MCF 10A (cell line): Measurements from ENCODE around the gene IMMP2L. TPM values are rescaled to one million over a fixed set of nuclear protein-coding genes. Genes with fewer than 3 reads are reported as not detected.

Experiments used
- BruUV-seq: library from RNA; stranded (reverse); fragments of 400-500 nt; replicated peaks from 2 replicates; lab custom pipeline; 2021; lab: Mats Ljungman, UMichigan
- CTCF ChIA-PET: fragments of 300-600 bp; sonication (Branson Sonifier 250); formaldehyde crosslinking; extraction: SDS; loops from one replicate; lab custom pipeline; 2021; ENCODE audit warnings: antibody characterized with exemption, inconsistent platforms; lab: Yijun Ruan, JAX
- POLR2A ChIA-PET: fragments of 300-600, 350-650 bp; sonication (Branson Sonifier 250); formaldehyde crosslinking; extraction: SDS; loops from one replicate; lab custom pipeline; 2020; ENCODE audit warnings: antibody characterized with exemption, inconsistent platforms; lab: Yijun Ruan, JAX
- DNase-seq: peaks from one replicate; pipeline ENCODE4 v3.0.0-alpha.2; 2018; ENCODE audit not compliant: unreplicated experiment
- H3K27ac Mint-ChIP-seq: one replicate; pipeline ENCODE4 v1.8.0; 2022; ENCODE audit warnings: mild to moderate bottlenecking, low read depth, mixed read lengths; ENCODE audit not compliant: unreplicated experiment
- H3K27me3 Mint-ChIP-seq: one replicate; pipeline ENCODE4 v1.8.0; 2022; ENCODE audit warnings: mixed read lengths; ENCODE audit not compliant: insufficient read depth, unreplicated experiment
- H3K36me3 Mint-ChIP-seq: one replicate; pipeline ENCODE4 v1.8.0; 2022; ENCODE audit warnings: mild to moderate bottlenecking, moderate library complexity, mixed read lengths; ENCODE audit not compliant: insufficient read depth, unreplicated experiment
- H3K4me1 Mint-ChIP-seq: one replicate; pipeline ENCODE4 v1.8.0; 2022; ENCODE audit warnings: mixed read lengths; ENCODE audit not compliant: insufficient read depth, unreplicated experiment
- H3K4me3 Mint-ChIP-seq: one replicate; pipeline ENCODE4 v1.8.0; 2022; ENCODE audit warnings: mild to moderate bottlenecking, moderate library complexity, mixed read lengths; ENCODE audit not compliant: unreplicated experiment
- H3K9me3 Mint-ChIP-seq: one replicate; pipeline ENCODE4 v1.8.0; 2022; ENCODE audit warnings: mixed read lengths; ENCODE audit not compliant: unreplicated experiment
- intact Hi-C: fragments of 100-400 bp; cut with micrococcal nuclease; formaldehyde crosslinking; loops from 2 replicates; pipeline ENCODE4 v1.14.1; 2022
- total RNA-seq: library from RNA; stranded (reverse); gene quantifications from 2 replicates; pipeline ENCODE4 v1.2.3, GENCODE V29; 2022
- TF ChIP-seq, protein P1 (sequence below): fragments of 200-600 bp; IDR thresholded peaks from one replicate; pipeline ENCODE4 v1.8.0; 2022; ENCODE audit warnings: antibody characterized with exemption, mild to moderate bottlenecking; ENCODE audit not compliant: unreplicated experiment

IMMP2L gene
- total RNA-seq, 1 experiment from 2014 or later, result 23.7 TPM

DNA sequence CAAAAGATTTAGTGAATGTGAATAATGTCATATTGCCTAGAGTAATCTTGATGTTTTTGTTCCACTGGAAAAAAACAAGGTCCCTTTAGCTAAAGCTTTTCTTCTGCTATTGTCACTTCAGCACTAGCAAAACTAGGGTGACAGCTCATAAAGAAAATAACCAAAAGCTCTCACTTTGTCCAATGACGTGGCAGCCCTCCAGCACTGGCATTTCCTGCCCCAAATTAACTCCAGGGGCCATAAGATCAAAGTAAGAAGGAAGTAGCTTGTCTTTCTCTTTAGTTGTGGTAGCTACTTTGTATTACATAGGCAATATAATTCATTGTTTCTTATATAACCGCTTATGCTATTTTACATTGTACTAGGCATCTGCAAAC lies 424.1 kb downstream of the IMMP2L start:
- no peaks in the 10 kb centered on the region for H3K9me3 Mint-ChIP-seq
- CTCF ChIA-PET, result interaction anchor here (0.6 to 0.9 kb wide), 3 partner anchors 12 to 1342 kb away, joined by 3 read pairs; partner anchors contain the start of gene LRRN3
- intact Hi-C loops, result no loop called here
- TF ChIP-seq, protein P1, sequence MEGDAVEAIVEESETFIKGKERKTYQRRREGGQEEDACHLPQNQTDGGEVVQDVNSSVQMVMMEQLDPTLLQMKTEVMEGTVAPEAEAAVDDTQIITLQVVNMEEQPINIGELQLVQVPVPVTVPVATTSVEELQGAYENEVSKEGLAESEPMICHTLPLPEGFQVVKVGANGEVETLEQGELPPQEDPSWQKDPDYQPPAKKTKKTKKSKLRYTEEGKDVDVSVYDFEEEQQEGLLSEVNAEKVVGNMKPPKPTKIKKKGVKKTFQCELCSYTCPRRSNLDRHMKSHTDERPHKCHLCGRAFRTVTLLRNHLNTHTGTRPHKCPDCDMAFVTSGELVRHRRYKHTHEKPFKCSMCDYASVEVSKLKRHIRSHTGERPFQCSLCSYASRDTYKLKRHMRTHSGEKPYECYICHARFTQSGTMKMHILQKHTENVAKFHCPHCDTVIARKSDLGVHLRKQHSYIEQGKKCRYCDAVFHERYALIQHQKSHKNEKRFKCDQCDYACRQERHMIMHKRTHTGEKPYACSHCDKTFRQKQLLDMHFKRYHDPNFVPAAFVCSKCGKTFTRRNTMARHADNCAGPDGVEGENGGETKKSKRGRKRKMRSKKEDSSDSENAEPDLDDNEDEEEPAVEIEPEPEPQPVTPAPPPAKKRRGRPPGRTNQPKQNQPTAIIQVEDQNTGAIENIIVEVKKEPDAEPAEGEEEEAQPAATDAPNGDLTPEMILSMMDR, result no peak
- peak; percentile 57 for DNase-seq
- POLR2A ChIA-PET, result interaction anchor here (0.6 kb wide), 1 partner anchor 174 kb away, joined by 3 read pairs; no protein-coding TSS in a partner anchor
- no peaks in the 10 kb centered on the region for H3K27me3 Mint-ChIP-seq
- peaks cover 7% of the 10 kb centered on the region for H3K4me1 Mint-ChIP-seq
- peaks cover 4% of the 10 kb centered on the region for H3K36me3 Mint-ChIP-seq
- H3K27ac Mint-ChIP-seq, result peak overlapping the region; percentile 50
- H3K4me3 Mint-ChIP-seq, result no peak overlapping the region
- BruUV-seq, result no TSS peak

DNA sequence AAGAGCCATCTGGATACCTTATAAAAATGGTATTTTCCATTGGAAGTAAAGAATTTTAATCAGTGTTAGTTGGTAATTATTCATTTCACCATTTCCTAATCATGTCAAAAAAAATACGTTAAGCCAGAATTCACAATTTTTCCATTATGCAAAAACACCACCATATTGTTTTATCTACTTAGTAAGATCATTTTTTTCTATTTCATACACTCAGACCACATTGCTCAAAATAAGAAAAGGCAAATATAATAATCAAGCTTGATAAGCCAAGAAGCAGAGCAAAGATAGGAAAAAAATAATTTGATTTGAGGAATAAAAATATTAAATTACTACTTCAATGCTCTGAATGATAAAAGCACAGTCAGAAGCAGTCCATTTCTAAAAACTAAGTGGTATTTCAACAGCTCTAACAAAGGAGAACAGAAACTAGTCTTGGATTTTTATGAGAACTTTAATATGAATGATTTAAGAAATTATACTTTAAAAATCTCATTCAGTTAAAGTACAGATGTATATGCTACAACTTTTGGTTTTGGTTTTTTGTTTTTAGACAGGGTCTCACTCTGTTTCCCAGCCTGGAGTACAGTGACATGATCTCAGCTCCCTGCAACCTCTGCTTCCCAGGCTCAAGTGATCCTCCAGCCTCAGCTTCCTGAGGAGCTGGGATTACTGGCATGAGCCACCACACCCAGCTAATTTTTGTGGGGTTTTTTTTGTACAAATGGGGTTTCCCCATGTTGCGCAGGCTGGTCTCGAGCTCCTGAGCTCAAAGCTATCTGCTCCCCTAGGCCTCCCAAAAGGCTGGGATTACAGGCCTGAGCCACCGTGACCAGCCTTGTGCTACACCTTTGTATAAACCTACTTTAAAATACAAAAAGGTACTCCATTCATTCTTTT lies 424.7 kb downstream of the IMMP2L start:
- ChIA-PET POLR2A (interaction anchor here (0.6 kb wide), 1 partner anchor 175 kb away, joined by 3 read pairs; no protein-coding TSS in a partner anchor), CTCF (interaction anchor here (0.6 to 0.9 kb wide), 4 partner anchors 11 to 593 kb away, joined by 3 to 5 read pairs (median 3); no protein-coding TSS in a partner anchor)
- intact Hi-C loops, result no loop called here
- Mint-ChIP-seq H3K27ac (peak overlapping the region; percentile 50), H3K27me3 (no peaks in the 10 kb centered on the region), H3K4me1 (peaks cover 13% of the 10 kb centered on the region), H3K36me3 (peaks cover 4% of the 10 kb centered on the region), H3K4me3 (no peak overlapping the region), H3K9me3 (no peaks in the 10 kb centered on the region)
- no TSS peak for BruUV-seq
- TF ChIP-seq, protein P1, result no peak
- peak; percentile 55 for DNase-seq

DNA sequence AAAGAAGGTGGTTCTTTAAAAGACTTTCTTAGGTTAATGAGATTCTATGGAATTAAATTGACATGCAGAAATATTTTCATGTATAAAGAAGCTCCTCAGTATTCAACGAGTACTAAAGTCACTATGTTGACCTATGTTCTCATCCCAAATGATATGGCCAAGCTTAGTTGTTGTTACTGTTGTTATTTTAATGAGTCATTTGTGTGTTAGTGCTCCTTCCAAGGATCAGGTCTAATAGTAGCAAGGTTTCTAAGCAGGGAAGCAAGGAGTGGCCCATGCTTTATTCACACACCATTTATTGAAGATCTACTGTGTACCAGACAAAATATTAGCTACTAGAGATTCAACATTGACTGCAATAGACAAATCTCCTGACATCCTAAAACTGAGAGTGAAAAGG lies 429.5 kb downstream of the IMMP2L start:
- H3K36me3 Mint-ChIP-seq, result peaks cover 3% of the 10 kb centered on the region
- no TSS peak for BruUV-seq
- no peaks in the 10 kb centered on the region for H3K27me3 Mint-ChIP-seq
- intact Hi-C loops, result no loop called here
- no peaks in the 10 kb centered on the region for H3K9me3 Mint-ChIP-seq
- TF ChIP-seq, protein P1, result no peak
- ChIA-PET CTCF (interaction anchor here (1.3 kb wide), 1 partner anchor 9 kb away, joined by 3 read pairs; no protein-coding TSS in a partner anchor), POLR2A (interaction anchor here (1.1 to 1.7 kb wide), 3 partner anchors 10 to 60 kb away, joined by 3 to 5 read pairs (median 3); no protein-coding TSS in a partner anchor)
- H3K4me3 Mint-ChIP-seq, result no peak overlapping the region
- peak; percentile 49 for DNase-seq
- H3K27ac Mint-ChIP-seq, result no peak overlapping the region
- H3K4me1 Mint-ChIP-seq, result peaks cover 7% of the 10 kb centered on the region

DNA sequence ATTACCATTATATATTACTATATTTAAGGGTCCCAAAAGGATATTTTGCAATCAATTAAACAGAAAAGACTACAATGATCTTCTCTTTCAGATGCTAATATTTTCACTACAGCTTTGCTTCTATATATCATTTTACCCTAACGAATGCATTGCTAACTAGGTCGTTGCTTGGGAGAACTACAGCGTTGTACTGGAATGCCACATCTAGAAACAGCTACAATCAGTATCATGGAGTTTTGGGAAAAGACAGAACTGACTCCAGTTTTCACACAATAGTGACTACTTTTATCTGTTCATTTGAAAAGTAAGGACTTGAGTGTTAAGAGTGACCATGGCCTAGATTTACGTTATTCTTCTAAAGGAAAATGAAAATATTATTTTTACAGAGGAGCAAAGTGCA lies 432.9 kb downstream of the IMMP2L start:
- TF ChIP-seq, protein P1, result no peak
- intact Hi-C loops, result no loop called here
- ChIA-PET POLR2A (no interaction called here), CTCF (interaction anchor here (0.8 kb wide), 1 partner anchor 36 kb away, joined by 3 read pairs; no protein-coding TSS in a partner anchor)
- Mint-ChIP-seq H3K36me3 (no peaks in the 10 kb centered on the region), H3K4me3 (no peak overlapping the region), H3K9me3 (no peaks in the 10 kb centered on the region), H3K27ac (no peak overlapping the region), H3K27me3 (no peaks in the 10 kb centered on the region), H3K4me1 (peaks cover 7% of the 10 kb centered on the region)
- DNase-seq, result no peak
- no TSS peak for BruUV-seq
